Activated T-cell treated with anti-CD3 and anti-CD28 coated beads, Interleukin-2, amount 50 U/mL, for 48 hours (primary cell): ENCODE results near the gene METTL26.

ENCODE experiments used
- DNase-seq, 2 experiments: peaks; one replicate each; pipeline ENCODE4 v3.0.0-alpha.2; 2020

METTL26 gene

GRCh38 chr16:658679-659571 is 22.8 kb upstream of the METTL26 start:
- DNase-seq, result no peak

DNA sequence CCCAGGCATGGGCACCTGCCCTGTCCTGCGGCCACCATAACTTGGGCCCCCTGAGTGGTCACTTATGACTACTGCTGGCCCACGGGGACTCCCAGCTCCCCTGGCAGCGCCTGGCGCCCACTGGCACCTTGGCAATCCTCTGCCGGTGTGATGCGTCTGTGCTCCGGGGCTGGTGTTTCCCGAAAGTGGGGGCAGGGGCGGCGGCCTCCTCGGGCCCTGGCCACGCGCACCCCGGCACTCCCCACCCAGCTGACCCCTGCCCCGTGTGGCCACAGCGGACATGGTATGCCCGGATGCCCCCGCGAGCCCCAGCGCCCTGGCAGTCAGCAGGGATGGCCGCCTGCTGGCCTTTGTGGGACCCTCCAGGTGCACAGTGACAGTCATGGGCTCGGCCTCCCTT is 21.4 kb upstream of the METTL26 start:
- DNase-seq, result no peak

- DNase-seq, result no peak
These were observed 17.9 kb upstream of the METTL26 start for GRCh38 chr16:654034-654433.

GRCh38 chr16:652454-653305 is 16.6 kb upstream of the METTL26 start:
- no peak for DNase-seq

DNA sequence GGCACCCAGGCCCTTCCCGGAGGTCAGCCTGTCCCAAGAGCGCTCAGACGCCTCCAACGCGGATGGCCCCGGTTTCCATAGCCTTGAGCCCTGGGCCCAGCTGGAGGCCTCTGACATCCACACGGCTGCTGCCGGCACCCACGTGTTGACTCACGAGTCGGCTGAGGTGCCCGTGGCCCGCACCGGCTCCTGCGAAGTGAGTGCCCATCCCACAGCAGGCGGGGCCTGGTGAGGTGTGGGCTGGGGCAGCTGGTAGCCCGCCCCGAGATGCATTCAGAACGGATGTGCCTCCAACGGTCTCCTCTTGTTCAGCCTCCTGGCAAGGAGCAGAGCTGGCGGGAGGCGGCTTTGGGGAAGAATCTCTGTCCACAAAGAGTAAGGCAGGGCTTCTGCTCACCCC is 15.7 kb upstream of the METTL26 start:
- no peak for DNase-seq

GRCh38 chr16:649631-650030 is 13.5 kb upstream of the METTL26 start:
- peak; percentile 53 to 60 for DNase-seq

GRCh38 chr16:648781-649589 is 12.9 kb upstream of the METTL26 start, which contains the start of gene WDR90:
Gene WDR90 (plus strand): TSS chr16:649365. CDS start chr16:649417, 52 bp downstream.
- DNase-seq, result peak; percentile 94 to 96

- peak; percentile 67 to 74 for DNase-seq
These were observed 12.1 kb upstream of the METTL26 start for GRCh38 chr16:648071-648780.

DNA sequence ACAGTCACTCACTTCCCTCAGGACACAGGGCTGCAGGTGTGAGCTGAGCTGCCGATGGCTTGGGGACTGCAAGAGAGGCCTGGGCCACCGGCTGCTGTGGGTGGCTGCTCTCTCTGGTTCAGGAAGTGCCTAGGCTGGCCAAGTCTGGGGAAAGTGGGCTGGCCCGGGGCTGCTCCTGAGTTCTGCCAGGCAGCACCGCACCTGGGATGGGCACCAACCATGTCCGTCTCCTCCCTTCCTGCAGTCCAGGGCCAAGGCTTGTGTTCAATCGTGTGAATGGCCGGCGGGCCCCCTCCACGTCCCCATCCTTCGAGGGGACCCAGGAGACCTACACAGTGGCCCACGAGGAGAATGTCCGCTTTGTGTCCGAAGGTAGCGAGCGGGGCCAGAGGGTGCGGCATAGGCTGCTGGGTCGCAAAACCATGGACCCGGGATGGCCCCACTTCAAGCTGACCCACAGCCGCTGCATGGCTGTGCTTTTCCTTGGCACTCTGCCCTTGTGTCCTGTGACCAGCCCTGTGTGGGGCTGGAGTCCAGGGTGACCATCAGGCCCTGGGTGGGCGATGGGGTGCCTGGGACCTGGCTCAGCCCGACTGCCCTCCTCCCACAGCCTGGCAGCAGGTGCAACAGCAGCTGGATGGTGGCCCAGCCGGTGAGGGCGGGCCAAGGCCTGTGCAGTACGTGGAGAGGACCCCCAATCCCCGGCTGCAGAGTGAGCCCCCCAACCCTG is 11.2 kb upstream of the METTL26 start:
- no peak for DNase-seq

DNA sequence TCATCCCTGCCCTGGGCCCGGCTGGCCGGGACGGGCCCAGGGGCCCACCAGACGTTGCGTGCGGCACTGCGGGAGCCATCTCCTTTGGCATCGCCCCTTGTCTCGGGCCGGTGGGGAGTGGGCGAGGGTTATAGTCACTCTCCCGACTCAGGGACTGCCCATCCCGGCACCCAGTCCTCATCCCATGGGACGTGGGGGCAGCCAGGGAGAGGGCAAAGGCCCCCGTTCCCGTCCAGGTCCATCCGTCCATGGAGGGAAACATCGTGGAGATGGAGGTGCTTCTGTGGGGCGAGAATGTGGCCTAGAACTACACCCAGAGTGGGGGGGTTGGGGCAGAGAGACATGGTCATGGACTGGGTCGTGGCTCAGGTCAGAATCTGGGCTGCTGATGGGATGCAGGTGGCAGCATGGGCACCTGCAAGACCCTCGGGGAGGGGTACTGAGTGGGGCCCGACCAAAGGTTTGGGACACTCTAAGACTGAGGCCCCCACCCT is 10.6 kb upstream of the METTL26 start:
- no peak for DNase-seq

DNA sequence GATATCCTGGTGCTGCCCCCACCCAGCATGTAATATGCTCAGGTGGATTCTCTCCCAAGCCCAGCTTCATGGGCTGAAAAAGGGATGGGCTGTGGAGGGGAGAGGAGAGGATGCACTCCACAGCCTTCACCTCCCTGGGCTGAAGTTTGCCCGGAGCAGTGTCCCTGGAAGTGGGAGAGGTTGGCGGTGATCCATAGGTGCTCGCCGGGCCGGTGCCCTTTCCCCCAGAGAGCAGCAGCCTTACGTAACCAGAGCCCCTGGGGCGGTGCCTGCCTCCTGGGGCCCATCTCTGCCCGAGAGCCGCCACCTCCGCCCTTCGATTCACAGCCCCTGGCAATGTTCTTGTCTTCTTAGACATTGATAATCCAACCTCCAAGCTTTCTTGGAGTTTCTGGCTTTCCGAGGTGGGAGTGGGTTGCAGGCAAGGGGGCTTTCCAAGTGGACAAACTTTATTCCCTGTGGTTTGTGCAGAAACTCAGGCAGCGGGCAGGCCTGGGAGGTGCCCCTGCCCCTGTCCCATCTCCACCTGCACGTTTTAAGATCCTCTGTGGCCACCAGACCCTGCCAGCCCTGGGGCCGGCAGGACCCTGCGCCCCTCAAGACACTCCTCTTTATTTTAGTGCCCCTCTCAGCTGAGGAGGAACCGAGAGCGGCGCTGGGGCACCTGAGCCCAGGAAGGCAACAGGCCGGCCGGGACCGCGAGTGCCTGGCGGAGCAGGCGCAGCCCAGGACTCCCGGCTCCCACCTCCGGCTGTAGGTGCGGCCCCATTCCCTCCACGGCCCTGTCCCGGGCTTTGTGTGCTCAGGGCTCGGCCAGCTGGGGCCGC is 10.0 kb upstream of the METTL26 start:
- DNase-seq, result no peak

GRCh38 chr16:644556-644955 is 8.5 kb upstream of the METTL26 start:
- no peak for DNase-seq

GRCh38 chr16:643050-643368 is 6.9 kb upstream of the METTL26 start:
- DNase-seq, result no peak

- peak; percentile 63 to 67 for DNase-seq
These were observed 6.3 kb upstream of the METTL26 start for GRCh38 chr16:642189-643049.

DNA sequence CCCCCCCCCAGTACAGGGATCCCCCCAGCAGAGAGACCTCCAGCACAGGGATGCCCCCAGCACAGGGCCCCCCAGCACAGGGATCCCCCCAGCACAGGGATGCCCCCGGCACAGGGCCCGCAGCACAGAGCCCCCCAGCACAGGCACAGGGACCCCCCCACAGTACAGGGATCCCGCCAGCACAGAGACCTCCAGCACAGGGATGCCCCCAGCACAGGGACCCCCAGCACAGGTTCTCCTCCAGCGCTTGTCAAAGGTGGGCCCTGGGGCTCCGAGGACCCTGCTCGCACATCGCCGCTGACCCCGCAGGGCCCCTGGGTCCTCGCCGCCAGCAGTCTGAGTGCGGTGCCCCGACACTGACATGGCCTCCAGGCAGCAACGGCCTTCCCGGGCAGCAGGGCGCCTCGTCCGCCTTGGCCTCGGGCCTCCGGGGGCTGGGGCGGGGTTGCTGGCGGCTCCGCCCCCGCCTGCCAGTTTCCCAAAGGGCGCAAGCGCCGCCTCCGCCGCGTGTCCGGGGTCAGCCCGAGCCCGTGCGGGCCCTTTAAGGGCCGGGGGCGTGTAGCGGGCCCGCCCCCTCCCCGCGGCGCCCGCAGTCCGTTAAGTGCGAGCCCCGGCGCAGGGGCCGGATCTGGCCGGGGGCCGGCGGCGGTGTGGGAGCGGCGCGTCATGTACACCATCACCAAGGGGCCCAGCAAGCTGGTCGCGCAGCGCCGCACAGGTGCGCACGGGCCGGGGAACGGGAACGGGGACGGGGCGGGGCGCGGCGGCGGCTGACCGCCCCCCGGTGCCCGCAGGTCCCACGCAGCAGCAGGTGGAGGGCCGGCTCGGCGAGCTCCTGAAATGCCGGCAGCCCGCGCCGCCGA is 5.5 kb upstream of the METTL26 start, which contains the start of gene MCRIP2:
Gene MCRIP2, plus strand, starts transcription at position 503 of the 863 bp plus-strand sequence. Its CDS starts 164 bp downstream, at position 667.
- DNase-seq, result peak; percentile 84 to 90

DNA sequence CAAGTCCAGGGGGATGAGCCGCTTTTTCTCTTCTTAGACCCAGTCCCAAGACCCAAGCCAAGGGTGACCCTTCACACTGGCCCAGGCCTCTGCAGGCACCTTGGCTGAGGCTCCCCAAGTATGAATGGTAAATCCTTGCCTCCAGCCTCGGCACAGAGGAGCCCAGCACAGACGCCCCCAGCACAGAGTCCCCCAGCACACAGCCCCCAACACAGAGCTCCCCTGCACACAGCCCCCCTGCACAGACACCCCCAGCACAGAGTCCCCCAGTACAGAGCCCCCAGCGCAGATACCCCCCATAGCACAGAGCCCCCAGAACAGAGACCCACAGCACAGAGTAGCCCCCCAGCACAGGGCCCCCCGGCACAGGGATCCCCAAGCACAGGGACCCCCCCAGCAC is 4.5 kb upstream of the METTL26 start:
- no peak for DNase-seq

DNA sequence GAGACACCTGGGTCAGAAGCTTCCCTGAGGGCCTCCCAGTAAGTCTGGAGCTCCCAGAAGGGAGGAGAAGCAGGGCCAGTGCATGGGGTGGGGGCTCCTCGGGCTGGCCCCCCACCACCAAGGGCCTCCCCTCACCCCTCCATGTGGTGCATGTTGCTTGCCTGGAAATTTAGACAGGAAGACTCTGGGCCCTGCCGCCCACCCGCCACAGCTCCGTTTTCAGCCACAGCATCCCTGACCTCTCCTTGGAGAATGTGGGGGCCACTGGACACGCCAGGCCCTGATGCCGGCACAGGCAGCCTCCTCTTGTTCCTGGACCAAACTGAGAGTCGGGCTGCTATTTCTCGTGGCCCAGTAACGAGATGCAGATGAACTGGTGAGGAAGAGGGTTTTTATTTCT is 2.7 kb upstream of the METTL26 start:
- no peak for DNase-seq

- no peak for DNase-seq
These were observed 2.0 kb upstream of the METTL26 start for GRCh38 chr16:638034-638543.
